Calu3 (cell line): Measurements from ENCODE around the gene JAKMIP2. TPM values are rescaled to one million over a fixed set of nuclear protein-coding genes. Genes with fewer than 3 reads are reported as not detected.
"Not testable (repeated sequence)": the region's sequence is repeated elsewhere in the genome, so short reads cannot be mapped to it uniquely, and the experiment has no call there.

Experiments
- BruUV-seq: library from RNA; stranded (reverse); fragments of 400-500 nt; replicated peaks from 2 replicates; lab custom pipeline; 2021; lab: Mats Ljungman, UMichigan
- CTCF ChIA-PET: fragments of 300-600 bp; sonication (Branson Sonifier 250); formaldehyde crosslinking; loops from one replicate; lab custom pipeline; 2022; ENCODE audit warnings: antibody characterized with exemption; lab: Charles Lee
- DNase-seq: peaks from one replicate; pipeline ENCODE4 v3.0.0; 2022
- H3K27ac Mint-ChIP-seq: one replicate; pipeline ENCODE4 v1.8.0; 2022; ENCODE audit warnings: mixed read lengths; ENCODE audit not compliant: unreplicated experiment
- H3K27me3 Mint-ChIP-seq: one replicate; pipeline ENCODE4 v1.8.0; 2022; ENCODE audit warnings: mixed read lengths; ENCODE audit not compliant: unreplicated experiment
- H3K36me3 Mint-ChIP-seq: one replicate; pipeline ENCODE4 v1.8.0; 2022; ENCODE audit warnings: mild to moderate bottlenecking, moderate library complexity, mixed read lengths; ENCODE audit not compliant: insufficient read depth, unreplicated experiment
- H3K4me1 Mint-ChIP-seq: one replicate; pipeline ENCODE4 v1.8.0; 2022; ENCODE audit warnings: mild to moderate bottlenecking, low read depth, mixed read lengths; ENCODE audit not compliant: unreplicated experiment
- H3K4me3 Mint-ChIP-seq: one replicate; pipeline ENCODE4 v1.8.0; 2022; ENCODE audit warnings: mild to moderate bottlenecking, low read depth, moderate library complexity, mixed read lengths; ENCODE audit not compliant: unreplicated experiment
- H3K9me3 Mint-ChIP-seq: one replicate; pipeline ENCODE4 v1.8.0; 2022; ENCODE audit warnings: low read depth, mixed read lengths; ENCODE audit not compliant: unreplicated experiment
- intact Hi-C: fragments of 100-400 bp; cut with micrococcal nuclease; formaldehyde crosslinking; loops from one replicate; pipeline ENCODE4 v1.10.0; 2022; ENCODE audit not compliant: unreplicated experiment
- total RNA-seq: library from RNA; stranded (reverse); gene quantifications from 2 replicates; pipeline ENCODE4 v1.2.3, GENCODE V29; 2022
- TF ChIP-seq, protein P1 (sequence below): fragments of 200-600 bp; IDR thresholded peaks from one replicate; pipeline ENCODE4 v1.8.0; 2022; ENCODE audit warnings: antibody characterized with exemption; ENCODE audit not compliant: unreplicated experiment

The JAKMIP2 gene
- total RNA-seq, 1 experiment from 2014 or later, result not detected

DNA sequence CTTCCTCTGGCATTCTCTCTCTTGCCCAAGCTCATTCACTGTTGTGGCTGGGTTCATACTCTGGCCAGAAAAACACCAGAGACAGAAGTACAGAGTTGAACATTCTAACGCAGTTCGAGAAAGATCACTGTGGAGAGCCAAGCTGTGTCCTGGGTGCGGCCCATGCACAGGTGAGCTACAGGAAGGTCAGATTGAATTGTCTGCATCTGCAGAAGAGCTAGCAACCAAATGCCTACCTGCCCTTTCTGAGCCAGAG is 145.9 kb downstream of the JAKMIP2 start:
- H3K27me3 Mint-ChIP-seq, result no peaks in the 10 kb centered on the region
- H3K4me3 Mint-ChIP-seq, result no peak overlapping the region
- H3K36me3 Mint-ChIP-seq, result no peaks in the 10 kb centered on the region
- CTCF ChIA-PET, result interaction anchor here (0.5 to 2.0 kb wide), 3 partner anchors 9 to 923 kb away, joined by 3 to 8 read pairs (median 3); no protein-coding TSS in a partner anchor
- no peaks in the 10 kb centered on the region for H3K4me1 Mint-ChIP-seq
- BruUV-seq, result no TSS peak
- no peaks in the 10 kb centered on the region for H3K9me3 Mint-ChIP-seq
- no peak for DNase-seq
- intact Hi-C loops, result no loop called here
- TF ChIP-seq, protein P1, sequence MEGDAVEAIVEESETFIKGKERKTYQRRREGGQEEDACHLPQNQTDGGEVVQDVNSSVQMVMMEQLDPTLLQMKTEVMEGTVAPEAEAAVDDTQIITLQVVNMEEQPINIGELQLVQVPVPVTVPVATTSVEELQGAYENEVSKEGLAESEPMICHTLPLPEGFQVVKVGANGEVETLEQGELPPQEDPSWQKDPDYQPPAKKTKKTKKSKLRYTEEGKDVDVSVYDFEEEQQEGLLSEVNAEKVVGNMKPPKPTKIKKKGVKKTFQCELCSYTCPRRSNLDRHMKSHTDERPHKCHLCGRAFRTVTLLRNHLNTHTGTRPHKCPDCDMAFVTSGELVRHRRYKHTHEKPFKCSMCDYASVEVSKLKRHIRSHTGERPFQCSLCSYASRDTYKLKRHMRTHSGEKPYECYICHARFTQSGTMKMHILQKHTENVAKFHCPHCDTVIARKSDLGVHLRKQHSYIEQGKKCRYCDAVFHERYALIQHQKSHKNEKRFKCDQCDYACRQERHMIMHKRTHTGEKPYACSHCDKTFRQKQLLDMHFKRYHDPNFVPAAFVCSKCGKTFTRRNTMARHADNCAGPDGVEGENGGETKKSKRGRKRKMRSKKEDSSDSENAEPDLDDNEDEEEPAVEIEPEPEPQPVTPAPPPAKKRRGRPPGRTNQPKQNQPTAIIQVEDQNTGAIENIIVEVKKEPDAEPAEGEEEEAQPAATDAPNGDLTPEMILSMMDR, result no peak
- no peak overlapping the region for H3K27ac Mint-ChIP-seq

DNA sequence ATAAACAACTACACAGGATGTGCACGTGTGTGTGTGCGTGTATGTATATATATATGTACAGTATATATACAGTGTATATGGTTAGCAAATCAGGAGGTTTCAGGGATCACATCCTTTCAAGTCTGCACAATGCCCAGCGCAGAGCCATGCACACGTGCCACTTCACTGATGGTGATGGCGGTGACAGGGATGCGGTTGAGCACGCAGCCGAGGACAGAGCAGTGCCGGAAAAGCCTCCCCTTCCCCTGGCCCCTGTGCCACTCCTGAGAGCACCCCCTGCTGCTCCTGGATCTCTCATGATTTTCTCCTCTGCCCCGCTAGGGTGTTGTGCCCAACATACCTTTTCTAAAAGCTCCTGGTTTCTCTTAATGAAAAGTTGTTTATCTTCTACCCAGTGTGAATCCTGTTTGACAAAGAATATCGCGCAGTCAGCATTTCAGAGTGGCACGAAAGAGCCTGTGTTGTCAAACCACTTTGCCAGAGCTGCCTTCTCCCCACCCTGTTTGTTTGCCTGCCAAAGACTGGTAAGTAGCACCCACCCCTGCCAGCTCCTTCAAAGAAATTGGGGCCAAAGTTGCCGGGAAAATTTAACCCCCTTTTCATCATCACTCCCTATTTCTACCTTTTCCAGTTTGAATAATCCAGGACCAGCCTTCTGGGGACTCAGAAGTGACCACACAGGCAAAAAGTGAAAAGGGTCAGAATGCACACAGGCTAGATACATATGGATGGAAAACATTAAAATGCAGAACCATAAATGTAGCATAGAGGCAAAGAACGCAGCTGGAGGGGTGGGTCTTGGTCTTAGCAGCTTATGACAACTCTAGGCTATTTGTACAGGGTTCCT is 146.4 kb downstream of the JAKMIP2 start:
- H3K27ac Mint-ChIP-seq, result no peak overlapping the region
- DNase-seq, result no peak
- no TSS peak for BruUV-seq
- no peaks in the 10 kb centered on the region for H3K36me3 Mint-ChIP-seq
- H3K9me3 Mint-ChIP-seq, result no peaks in the 10 kb centered on the region
- no peak overlapping the region for H3K4me3 Mint-ChIP-seq
- intact Hi-C loops, result no loop called here
- TF ChIP-seq, protein P1, result no peak
- no peaks in the 10 kb centered on the region for H3K27me3 Mint-ChIP-seq
- CTCF ChIA-PET, result interaction anchor here (0.5 to 2.0 kb wide), 2 partner anchors 9 to 924 kb away, joined by 3 to 8 read pairs; no protein-coding TSS in a partner anchor
- H3K4me1 Mint-ChIP-seq, result no peaks in the 10 kb centered on the region

GRCh38 chr5:147635439-147635838 is 147.1 kb downstream of the JAKMIP2 start:
- H3K9me3 Mint-ChIP-seq, H3K36me3 Mint-ChIP-seq, BruUV-seq, H3K4me3 Mint-ChIP-seq, H3K27ac Mint-ChIP-seq, DNase-seq, CTCF ChIA-PET, H3K27me3 Mint-ChIP-seq, H3K4me1 Mint-ChIP-seq, intact Hi-C loops: not testable (repeated sequence)

GRCh38 chr5:147633173-147633572 is 149.4 kb downstream of the JAKMIP2 start:
- no peaks in the 10 kb centered on the region for H3K9me3 Mint-ChIP-seq
- H3K36me3 Mint-ChIP-seq, result no peaks in the 10 kb centered on the region
- no peaks in the 10 kb centered on the region for H3K27me3 Mint-ChIP-seq
- H3K4me1 Mint-ChIP-seq, result no peaks in the 10 kb centered on the region
- intact Hi-C loops, result no loop called here
- TF ChIP-seq, protein P1, result no peak
- CTCF ChIA-PET, result interaction anchor here (0.7 to 1.4 kb wide), 3 partner anchors 12 to 804 kb away, joined by 3 to 4 read pairs (median 3); no protein-coding TSS in a partner anchor
- no TSS peak for BruUV-seq
- H3K27ac Mint-ChIP-seq, result no peak overlapping the region
- DNase-seq, result no peak
- no peak overlapping the region for H3K4me3 Mint-ChIP-seq

- no peak overlapping the region for H3K4me3 Mint-ChIP-seq
- no peaks in the 10 kb centered on the region for H3K9me3 Mint-ChIP-seq
- BruUV-seq, result no TSS peak
- peaks cover 4% of the 10 kb centered on the region for H3K27me3 Mint-ChIP-seq
- CTCF ChIA-PET, result no interaction called here
- H3K4me1 Mint-ChIP-seq, result no peaks in the 10 kb centered on the region
- TF ChIP-seq, protein P1, result no peak
- H3K36me3 Mint-ChIP-seq, result no peaks in the 10 kb centered on the region
- no peak for DNase-seq
- intact Hi-C loops, result no loop called here
- no peak overlapping the region for H3K27ac Mint-ChIP-seq
Observed at GRCh38 chr5:147631428-147632003, 151.0 kb downstream of the JAKMIP2 start.
